A673 (cell line): ENCODE results near the gene TRIM14.

Experiments
- CTCF ChIP-seq: fragments of 300-800, 200-600 bp; sonication (generic); conservative IDR thresholded peaks from 2 replicates; pipeline ENCODE4 v1.5.1; 2017; ENCODE audit warnings: low read depth, mild to moderate bottlenecking, antibody characterized with exemption, low read length, moderate library complexity, mixed read lengths
- EZH2 ChIP-seq: fragments of 200-600 bp; sonication (generic); IDR thresholded peaks from 2 replicates; pipeline ENCODE4 v1.6.1; 2017; ENCODE audit warnings: borderline replicate concordance, low read depth, mild to moderate bottlenecking, mixed read lengths, antibody characterized with exemption, low read length; ENCODE audit not compliant: poor library complexity, severe bottlenecking

GRCh38 chr9:98080326-98080725 is 38.7 kb downstream of the TRIM14 start:
- TF ChIP-seq CTCF = no peak
- no peak for TF ChIP-seq EZH2
